Raji (cell line): ENCODE results near the gene CCL8.

ENCODE experiments used
- POLR2A ChIP-seq: IDR thresholded peaks from 2 replicates; pipeline ENCODE4 v1.6.1; 2011; ENCODE audit warnings: low read depth, low read length, control low read depth; ENCODE audit not compliant: insufficient read depth

The CCL8 gene

DNA sequence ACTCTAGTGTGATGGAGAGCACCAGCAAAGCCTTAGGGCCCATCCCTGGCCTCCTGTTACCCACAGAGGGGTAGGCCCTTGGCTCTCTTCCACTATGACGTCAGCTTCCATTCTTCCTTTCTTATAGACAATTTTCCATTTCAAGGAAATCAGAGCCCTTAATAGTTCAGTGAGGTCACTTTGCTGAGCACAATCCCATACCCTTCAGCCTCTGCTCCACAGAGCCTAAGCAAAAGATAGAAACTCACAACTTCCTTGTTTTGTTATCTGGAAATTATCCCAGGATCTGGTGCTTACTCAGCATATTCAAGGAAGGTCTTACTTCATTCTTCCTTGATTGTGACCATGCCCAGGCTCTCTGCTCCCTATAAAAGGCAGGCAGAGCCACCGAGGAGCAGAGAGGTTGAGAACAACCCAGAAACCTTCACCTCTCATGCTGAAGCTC is at the start of gene CCL8:
TSS of gene CCL8 (plus strand) at position 397 of the 445 bp plus-strand sequence. CDS start 67 bp downstream, outside the sequence.
- no peak for TF ChIP-seq POLR2A

DNA sequence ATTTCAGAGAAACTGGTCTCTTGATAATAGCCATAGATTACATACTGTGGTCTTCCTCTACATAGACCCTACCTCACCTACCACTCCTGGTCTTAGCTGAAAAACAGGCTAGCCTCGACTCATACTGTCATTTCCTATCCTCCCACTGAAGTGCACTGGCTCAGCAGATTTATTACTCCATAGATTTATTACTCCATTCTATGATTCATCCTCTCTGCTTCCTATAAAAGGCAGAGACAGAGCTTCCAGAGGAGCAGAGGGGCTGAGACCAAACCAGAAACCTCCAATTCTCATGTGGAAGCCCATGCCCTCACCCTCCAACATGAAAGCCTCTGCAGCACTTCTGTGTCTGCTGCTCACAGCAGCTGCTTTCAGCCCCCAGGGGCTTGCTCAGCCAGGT is 49.3 kb upstream of the CCL8 start, which contains the start of gene CCL7:
TSS of gene CCL7 (plus strand) at position 253 of the 400 bp plus-strand sequence. CDS start at position 323, 70 bp downstream.
- TF ChIP-seq POLR2A: no peak

DNA sequence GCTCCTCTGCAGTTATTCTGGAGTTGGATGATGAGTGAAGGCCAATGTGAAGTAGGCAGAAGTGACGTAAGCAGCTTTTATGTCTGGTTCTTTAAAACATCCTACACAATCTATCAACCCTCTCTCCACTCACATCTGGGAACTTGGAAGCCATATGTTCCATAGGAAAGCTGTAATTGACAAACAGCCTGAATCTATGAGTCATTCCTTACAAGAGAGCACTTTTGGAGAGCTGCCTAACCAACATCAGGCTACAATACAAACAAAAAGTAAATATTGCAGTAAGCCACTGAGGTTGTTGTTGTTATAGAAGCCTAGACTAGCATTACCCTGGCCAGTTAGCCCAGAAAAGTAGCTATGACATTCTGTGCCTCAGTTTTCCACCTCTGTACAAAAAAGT is 43.4 kb upstream of the CCL8 start:
- no peak for TF ChIP-seq POLR2A

DNA sequence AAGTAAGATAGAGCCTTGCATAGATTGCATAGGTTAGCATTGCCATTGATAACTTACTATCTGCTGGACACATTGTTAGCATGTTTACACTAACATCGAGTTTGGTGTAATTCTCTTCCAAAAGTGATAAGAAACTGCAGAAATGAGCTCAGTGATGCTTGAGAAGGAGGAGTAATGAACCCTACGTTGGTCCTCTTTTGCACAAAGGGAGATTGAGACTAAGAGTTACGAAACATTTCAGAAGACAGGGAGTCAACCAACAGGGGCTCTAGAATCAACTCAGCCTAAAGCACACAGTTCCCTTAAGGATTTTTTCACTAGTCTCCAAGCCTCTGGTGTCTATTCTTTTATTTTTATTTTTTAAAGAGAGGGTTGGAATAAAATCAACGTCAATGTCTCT is 42.4 kb upstream of the CCL8 start:
- TF ChIP-seq POLR2A: no peak

DNA sequence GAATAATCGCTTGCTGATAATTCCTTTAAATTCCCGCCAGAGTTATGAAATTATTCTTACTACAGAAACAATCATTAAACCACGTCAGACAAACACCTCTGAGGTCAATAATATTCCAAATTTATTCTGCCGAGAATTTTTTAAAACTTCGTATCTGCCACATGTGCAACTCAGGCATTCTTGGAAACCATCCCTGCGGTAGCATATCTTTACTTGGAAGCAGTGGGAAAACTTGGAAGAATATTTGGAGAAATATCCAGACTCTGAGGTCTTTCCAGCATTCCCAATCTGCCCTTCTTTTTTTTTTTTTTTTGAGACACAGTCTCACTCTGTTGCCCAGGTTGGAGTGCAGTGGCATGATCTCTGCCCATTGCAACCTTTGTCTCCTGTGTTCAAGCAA is 35.7 kb upstream of the CCL8 start:
- TF ChIP-seq POLR2A: no peak

DNA sequence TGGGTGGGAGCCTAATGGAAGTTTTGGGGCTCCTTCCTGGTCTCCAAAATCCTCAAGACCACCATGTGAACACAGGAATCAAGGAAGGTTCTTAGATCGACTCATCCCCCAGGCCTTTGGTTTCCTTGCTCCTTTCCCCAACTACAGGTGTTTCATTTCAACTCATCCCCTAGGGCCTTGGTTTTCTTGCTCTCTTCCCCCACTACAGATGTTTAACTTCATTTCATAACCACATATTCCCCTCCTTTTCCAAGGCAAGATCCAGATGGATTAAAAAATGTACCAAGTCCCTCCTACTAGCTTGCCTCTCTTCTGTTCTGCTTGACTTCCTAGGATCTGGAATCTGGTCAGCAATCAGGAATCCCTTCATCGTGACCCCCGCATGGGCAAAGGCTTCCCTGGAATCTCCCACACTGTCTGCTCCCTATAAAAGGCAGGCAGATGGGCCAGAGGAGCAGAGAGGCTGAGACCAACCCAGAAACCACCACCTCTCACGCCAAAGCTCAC is 33.9 kb upstream of the CCL8 start, which contains the start of gene CCL11:
TSS of gene CCL11 (plus strand) at position 457 of the 507 bp plus-strand sequence. CDS start 67 bp downstream, outside the sequence.
- TF ChIP-seq POLR2A: no peak

DNA sequence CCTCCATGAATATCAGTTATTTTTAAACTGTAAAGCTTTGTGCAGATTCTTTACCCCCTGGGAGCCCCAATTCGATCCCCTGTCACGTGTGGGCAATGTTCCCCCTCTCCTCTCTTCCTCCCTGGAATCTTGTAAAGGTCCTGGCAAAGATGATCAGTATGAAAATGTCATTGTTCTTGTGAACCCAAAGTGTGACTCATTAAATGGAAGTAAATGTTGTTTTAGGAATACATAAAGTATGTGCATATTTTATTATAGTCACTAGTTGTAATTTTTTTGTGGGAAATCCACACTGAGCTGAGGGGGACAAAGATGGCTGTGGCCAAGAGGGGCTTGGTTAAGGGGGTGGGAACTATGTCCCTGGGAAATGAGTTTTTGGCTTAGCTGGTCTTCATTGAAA is 31.4 kb upstream of the CCL8 start:
- TF ChIP-seq POLR2A: no peak

DNA sequence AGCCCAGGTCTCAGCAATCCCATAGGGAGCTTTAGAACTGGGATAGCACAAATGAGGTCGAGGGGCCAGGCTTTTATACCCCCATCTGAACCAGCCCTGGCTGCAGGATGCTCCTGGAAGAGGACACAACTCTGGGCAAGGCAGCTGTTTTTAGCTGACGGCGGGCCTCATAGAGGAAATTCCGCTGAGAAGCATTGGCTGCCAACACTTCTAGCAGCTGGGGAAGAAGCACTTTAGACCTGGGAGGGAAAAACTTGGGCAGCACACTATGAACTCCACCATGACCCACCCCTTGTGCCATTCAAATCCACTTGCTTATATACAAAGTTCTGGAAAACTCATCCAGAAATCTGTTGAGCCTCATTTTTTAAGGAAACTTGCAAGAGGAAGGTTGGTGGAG is 28.6 kb upstream of the CCL8 start:
- TF ChIP-seq POLR2A: no peak

DNA sequence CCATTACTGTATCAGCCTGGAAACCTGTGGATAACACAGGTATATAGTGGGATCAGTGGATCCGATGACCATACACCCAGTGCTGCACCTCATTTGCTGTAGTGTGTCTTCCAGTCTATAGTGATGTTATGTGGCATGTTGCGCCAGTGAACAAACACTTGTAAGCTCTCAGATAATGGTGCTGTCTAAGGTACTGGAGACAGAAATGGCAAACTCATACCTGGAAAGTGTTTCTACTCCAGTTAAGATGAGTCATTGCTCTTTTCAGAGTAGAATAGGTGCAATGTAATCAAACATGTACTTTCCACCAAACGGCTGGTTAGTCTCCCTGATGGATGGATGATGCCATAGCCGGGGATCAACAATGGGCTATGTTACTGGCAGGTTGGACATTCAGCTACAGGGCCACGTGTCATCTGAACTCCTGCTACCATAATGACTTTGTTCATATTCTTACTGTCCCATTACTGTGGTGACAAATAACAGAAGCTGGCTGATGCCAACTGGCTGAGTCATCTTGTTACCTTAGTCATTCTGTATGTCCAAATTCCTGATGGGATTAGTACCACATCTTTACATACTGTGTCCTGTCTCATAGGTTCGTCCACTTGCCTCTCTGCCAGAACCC is 27.4 kb upstream of the CCL8 start:
- TF ChIP-seq POLR2A: no peak

DNA sequence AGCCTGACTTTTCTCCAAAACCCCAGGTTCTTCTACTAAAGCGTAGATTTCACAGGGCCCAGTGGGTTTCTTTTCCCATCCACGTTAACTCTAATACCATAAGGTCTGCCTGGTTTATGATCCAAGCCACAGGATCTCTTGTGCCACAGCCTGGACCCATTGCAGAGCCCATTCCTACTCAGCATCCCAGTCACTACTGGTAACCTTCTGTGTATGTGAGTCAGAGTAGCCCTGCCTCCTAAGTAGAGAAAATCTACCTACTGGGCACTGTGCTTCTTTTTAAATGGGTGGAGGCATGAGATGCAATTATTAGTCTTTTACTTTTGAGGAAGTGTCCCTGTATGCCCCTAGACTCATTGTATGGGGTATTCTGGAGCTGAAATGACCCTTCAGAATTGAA is 20.2 kb upstream of the CCL8 start:
- TF ChIP-seq POLR2A: no peak

DNA sequence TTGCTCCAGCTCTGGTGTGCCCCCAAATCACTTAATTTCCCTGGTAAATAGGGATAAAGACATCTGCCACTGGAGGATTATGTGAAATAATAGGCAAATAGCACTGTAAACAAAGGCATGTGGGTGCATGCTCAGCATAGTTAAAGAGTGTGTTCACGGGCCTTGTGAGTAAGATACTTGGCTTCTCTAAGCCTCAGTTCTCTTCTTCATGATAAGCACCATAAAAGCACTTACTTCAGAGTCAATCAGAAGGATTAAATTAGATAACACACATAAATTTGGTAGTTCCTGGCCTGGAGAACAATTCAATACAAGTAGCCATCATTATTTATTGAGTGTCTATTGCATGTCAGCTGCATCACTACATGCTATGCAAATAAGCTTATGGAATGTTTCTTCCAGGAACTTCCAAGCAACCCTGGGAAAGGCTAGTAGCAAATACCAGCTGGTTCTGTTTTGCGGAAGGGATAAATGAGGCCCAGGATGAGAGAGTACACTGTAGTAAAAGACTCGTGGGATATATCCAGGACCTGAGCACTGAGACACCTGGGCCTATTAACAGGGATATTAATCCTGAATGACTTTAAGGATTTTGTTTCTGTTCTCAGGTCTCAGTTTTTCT is 19.2 kb upstream of the CCL8 start:
- TF ChIP-seq POLR2A: no peak

DNA sequence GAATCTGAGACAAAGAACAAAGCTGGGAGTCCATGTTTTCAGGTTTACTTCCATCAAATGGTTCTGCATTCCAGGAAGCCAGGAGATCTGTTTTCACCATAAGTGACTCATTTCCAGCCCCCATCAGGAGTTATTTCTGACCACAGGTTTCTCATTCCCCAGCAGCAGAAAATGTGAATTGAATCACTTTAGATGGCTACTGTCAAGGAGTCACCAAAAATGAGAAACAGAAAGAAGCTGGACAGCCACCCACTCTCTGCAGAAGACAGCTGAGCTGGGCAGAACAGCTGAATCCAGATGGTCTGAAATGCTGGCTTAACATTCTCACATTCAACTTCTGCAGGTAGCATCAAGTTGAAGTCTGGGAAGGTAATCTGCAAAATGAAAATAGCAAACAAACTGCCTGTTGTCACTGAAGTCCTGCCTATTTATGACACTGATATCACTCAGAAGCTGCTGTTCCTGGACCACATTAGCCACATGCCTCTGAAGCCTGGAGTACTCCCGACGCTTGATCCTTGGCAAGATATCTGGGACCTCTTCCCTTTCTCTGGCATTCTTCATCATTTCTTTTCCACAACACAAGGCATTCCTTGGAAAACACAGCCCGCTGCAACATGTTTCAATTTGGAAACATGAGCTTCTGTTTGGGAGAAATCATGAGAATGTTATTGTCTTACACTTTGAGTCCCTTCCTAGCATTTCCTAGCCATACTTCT is 18.4 kb upstream of the CCL8 start:
- no peak for TF ChIP-seq POLR2A

DNA sequence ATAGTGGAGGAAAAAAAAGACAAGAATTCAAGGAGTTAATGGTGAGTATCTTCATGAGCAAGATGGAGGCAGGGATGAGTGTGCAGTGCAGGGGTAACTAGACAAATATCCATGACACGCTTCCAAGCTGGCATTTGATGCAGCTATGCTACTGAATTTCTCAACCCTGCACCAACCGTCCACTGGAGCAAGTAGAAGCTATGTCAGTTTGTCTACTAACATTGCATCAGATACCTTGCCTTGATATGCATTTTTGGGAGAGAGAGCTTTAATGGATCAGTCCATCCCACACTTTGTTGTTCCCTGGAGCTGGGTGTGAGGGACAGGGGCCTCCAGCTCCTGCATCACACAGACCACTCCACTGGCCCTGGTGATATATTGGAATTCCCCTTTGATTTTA is 17.2 kb upstream of the CCL8 start:
- no peak for TF ChIP-seq POLR2A

DNA sequence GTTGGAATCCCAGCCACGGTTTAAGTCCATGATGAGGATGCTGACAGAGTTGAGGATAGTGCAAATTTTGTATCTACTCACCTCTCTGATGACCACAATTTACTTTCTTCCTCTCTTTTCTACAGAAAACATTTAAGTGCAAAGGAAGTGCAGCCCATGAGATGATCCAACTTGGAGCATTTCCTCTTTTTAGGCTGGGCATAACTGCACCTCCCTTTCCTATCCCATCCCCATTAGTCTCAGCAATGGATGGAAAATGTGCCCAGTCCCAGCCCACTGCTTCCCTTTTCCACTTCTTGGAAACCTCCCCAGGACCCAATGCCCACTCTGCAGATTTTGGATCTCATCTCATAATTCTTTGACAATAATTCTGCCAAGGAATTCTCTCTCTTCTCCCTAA is 16.6 kb upstream of the CCL8 start:
- no peak for TF ChIP-seq POLR2A

DNA sequence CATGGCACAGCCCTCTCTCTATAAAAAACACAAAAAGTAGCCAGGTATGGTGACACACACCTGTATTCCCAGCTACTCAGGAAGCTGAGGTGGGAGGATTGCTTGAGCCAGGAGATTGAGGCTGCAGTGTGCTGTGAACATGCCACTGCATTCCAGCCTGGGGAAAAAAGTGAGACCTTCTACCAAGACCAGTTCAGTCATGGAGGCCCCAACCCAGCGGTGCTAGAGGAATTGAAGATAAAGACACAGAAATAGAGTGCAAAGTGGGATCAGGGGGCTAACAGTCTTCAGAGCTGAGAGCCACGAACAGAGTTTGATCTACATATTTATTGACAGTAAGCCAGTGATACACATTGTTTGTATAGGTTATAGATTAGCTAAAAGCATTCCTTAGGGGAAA is 15.6 kb upstream of the CCL8 start:
- no peak for TF ChIP-seq POLR2A

DNA sequence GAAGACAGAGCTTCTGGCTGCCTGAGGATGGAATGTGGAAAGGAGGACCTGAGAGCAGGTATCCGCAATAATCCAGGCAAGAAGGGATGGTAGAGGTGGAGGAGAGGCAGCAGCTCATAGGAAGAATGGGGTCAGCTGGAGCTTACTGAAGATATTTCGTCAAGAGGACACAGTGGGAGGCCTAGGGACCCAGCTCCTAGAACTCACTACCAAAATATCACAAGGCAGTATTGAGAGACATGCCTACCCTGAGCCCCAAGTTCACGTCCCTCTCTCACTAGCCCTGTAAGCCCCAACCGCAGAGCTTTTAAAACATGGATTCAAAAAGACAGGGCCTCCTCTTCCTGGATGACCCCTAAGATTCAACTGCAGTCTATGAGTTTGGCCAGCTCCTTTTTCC is 14.2 kb upstream of the CCL8 start:
- TF ChIP-seq POLR2A: no peak
